Right ventricle myocardium superior (tissue), 1 donor: ENCODE results near the gene ENPP7. TPM values are rescaled to one million over a fixed set of nuclear protein-coding genes. Genes with fewer than 3 reads are reported as not detected.
A peak's percentile ranks its signal among the peaks of the same experiment; 100 is the strongest.
"Not testable (repeated sequence)": the region's sequence is repeated elsewhere in the genome, so short reads cannot be mapped to it uniquely, and the experiment has no call there.

Source experiments
- ATAC-seq: fragments of 200-7000 bp; cut with Tn5 transposase; one replicate; pipeline ENCODE4 v1.9.1; 2020; ENCODE audit warnings: mild to moderate bottlenecking; ENCODE audit not compliant: poor library complexity
- DNase-seq: peaks from one replicate; pipeline ENCODE4 v3.0.0-alpha.2; 2020
- intact Hi-C: fragments of 100-400 bp; cut with DNase I; formaldehyde crosslinking; loops from one replicate; pipeline ENCODE4 v1.11.2; 2022
- total RNA-seq: library from RNA; stranded (reverse); fragmentation: NEBNext Ultra II Directional; extraction: Animal tissue kit (Norgen Biotek cat#: 25700); gene quantifications from one replicate; pipeline ENCODE4 v1.2.1, GENCODE V29; 2021
- donor health status: DM: no; HTN: yes; CAD: no; lungs with severe emphysema.

ENPP7 gene
- total RNA-seq, 1 donor from 2014 or later, result not detected

DNA sequence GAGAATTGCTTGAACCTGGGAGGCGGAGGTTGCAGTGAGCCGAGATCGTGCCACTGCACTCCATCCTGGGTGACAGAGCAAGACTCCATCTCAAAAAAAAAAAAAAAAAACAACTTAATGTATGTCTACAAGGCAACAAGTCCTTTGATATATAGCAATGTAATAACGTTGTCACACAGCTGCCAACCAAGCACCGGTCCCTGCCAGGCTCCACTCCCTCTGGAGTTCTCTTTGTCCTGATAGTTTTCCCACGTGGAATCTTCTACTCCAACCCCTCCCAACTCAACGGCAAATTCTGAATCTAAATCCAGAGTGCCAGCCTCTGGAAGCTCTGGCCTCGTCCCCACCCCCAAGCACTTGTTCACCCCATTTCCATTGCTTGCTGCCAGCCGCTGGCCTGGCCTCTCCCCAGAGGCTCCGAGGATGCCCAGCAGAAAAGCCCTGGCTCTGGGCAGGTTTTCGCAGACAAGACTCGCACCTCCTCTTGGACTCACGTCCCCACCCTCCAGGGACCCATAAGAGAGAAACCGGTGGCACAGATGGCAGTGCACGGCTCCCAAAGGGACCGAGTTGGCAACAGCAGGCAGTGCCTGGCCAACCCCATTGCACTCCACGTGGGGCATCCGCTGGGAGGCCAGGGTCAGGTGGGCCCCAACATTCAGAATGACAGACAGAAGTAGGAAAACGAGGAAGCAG is 31.3 kb downstream of the ENPP7 start:
- peak; percentile 27 for DNase-seq
- intact Hi-C loops, result no loop called here
- no peak for ATAC-seq

DNA sequence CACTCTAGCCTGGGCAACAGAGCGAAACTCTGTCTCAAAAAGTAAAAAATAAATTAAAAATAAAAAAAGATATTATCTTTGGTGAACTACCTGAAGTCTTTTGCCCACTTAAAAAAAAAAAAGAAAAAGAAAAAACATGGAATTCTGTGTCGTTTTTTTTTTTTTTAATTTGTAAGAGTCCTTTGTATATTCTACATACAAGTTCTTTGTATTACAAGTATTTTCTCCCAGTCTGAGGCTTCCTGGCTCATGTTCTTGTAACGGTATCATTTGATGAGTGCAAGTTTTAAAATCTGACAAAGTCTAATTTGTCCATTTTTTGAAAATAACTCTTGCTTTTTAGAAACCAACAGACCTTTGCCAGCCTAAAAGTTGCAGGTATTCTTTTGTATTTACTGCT is 35.0 kb downstream of the ENPP7 start:
- intact Hi-C loops, result no loop called here
- ATAC-seq (no peak), DNase-seq (no peak)

- no peak for ATAC-seq
- intact Hi-C loops, result no loop called here
- DNase-seq, result no peak
These were observed 39.1 kb downstream of the ENPP7 start for GRCh38 chr17:79769570-79770506.

GRCh38 chr17:79771276-79771675 is 40.5 kb downstream of the ENPP7 start:
- intact Hi-C loops, result no loop called here
- ATAC-seq, result no peak
- DNase-seq, result no peak

- ATAC-seq, DNase-seq: not testable (repeated sequence)
These were observed 42.0 kb downstream of the ENPP7 start for GRCh38 chr17:79772726-79773125.

DNA sequence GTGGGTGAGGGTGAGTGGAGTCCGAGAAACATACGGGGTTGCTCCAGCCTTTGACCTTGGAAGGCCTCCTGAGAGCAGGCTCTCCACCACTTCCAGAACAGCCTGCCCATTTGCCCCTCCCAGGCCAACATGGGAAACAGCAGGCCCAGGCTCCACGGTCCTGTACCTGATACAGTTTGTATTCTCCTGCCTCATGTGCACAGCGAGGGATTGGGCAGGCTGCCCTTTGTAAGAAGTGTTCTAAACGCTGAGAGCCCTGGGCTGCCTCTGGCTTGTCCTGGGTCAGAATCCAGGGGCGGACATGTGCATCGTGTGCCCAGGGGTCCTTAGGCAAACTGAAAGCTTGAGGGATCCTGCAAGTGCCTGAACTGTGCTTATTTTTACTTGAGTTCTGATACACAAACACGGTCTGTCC is 43.8 kb downstream of the ENPP7 start:
- intact Hi-C loops, result no loop called here
- no peak for DNase-seq
- no peak for ATAC-seq

More at GRCh38 chr17:79772726-79773125, 42.0 kb downstream of the ENPP7 start:
- intact Hi-C loops, result not testable (repeated sequence)

DNA sequence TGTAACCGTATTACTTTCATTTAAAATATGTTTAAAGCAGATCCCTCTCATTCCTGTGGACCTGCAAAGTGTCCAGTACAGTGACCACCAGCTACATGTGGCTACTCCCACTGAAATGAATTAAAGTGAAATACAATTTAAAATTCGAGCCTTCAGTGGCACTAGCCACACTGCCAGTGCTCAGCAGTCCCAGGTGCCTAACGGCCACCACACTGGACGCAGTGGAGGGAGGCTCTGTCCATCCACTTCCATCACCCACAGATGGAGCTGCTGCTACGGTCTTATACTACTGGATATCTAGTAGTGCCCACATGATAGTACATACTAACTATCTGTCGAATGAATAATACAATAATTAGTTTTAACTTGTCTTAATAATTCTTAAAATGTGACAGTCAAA is 44.9 kb downstream of the ENPP7 start:
- intact Hi-C loops, result no loop called here
- no peak for ATAC-seq
- peak; percentile 11 for DNase-seq

- intact Hi-C loops, result no loop called here
- ATAC-seq (no peak), DNase-seq (no peak)
These were observed 45.8 kb downstream of the ENPP7 start for GRCh38 chr17:79776376-79777119.

DNA sequence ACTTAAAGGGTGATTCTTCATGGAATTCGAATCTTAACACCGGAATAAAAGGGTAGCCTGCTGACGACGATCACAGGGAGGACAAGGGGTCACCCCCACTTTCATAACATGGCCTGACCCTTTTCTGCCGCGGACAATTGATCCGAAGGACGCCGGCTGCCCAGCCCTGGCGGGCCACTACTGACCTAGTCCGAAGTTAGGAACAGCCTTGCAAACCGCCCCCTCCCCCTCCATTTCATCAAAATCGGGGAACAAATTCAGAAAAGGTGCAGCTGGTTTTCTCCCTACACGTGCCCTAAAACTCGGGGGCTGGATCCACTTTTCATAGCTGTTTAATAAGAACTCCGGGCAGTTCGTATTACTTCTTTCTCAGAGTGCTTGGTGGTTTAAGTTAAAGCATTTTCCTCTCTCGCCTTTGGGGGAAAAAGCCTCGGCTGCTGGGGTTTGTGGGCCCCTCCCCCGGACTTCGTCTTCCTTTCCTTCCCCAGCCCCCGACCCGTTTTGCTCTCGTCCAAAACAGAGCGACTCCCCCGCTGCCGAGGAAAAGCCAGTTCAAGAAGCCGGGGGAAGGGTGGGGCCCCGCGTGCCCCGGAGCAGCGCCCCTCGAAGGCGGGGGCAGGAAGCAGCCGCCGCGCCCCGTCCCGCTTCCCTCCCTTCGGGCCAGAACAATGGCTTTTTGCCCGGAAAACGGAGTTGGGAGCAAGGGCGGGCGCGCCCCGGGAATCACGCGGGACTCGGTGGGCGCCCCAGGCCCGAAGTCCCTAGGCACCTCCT is 46.6 kb downstream of the ENPP7 start:
- peak; percentile 76 for DNase-seq
- peak; percentile 61 for ATAC-seq
- intact Hi-C loops, result no loop called here

DNA sequence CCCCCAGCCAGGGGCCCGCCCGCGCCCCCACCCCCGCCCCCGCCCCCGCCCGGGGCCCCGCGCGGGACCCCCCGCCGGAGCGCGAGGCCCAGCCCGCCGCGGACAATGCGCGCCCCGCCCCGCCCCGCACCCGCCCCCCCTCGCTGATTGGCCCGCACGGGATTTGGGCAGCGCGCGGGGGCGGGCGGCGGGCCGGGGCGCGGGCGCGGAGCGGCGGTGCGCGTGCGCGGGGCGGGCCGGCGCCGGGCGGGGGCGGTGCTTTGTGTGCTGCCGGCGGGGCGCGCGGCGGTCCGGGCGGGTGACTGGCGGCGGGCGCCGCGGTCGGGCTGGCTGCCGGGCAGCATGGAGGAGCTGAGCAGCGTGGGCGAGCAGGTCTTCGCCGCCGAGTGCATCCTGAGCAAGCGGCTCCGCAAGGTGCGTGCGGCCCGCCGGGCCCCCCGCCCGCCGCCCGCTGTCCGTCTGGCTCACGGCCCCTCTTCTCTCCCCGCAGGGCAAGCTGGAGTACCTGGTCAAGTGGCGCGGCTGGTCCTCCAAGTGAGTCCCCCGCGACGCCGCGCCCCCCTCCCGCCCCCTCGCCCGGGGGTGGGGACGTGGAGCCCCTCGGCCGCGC is 47.3 kb downstream of the ENPP7 start, which contains the start of gene CBX2:
TSS of gene CBX2 (plus strand) at position 255 of the 610 bp plus-strand sequence. CDS start at position 343, 88 bp downstream.
- DNase-seq, result peak; percentile 85

GRCh38 chr17:79778504-79779083 is 47.9 kb downstream of the ENPP7 start:
- DNase-seq (peak; percentile 60), ATAC-seq (peak; percentile 13)
- intact Hi-C loops, result no loop called here

More for the DNA sequence above, 47.3 kb downstream of the ENPP7 start, which contains the start of gene CBX2:
- ATAC-seq, result peak; percentile 86
- intact Hi-C loops, result no loop called here

GRCh38 chr17:79779084-79779529 is 48.4 kb downstream of the ENPP7 start:
- intact Hi-C loops, result no loop called here
- peak; percentile 29 for DNase-seq
- no peak for ATAC-seq

GRCh38 chr17:79779661-79780365 is 49.1 kb downstream of the ENPP7 start:
- ATAC-seq, result no peak
- DNase-seq, result peak; percentile 7
- intact Hi-C loops, result loop anchor here (10.0 kb wide), 1 partner anchor 135 kb away; no protein-coding TSS in a partner anchor

DNA sequence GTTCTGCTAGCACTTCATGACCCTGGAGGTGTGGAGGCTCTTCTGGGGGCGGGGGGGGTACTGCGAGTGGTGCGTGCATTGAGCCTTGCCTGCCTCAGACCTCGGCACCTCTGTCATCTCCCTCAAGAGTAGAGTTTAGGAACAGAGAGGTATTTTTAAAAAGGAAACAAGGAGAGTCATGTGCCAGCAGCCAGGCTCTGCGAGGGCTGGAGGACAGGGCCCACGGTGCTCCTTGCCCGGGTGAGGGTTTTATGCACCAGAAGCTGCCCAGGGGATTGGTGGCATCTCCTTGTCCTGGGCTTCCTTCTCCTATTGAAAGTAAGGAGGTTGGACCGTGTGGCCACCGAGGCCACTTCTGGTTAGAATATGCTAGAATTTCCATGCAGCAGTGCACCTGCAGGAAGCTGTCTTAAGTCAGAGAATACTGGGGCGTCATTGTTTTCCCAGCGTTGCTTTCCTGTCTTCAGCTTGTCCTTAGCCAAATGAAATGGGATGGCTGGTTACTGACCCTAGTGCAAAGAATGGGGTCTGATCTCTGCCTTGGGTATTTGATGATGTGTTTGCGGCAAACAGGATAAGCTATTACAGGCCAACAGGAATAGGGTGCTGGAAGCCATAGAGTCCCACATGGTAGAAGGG is 50.4 kb downstream of the ENPP7 start:
- intact Hi-C loops, result loop anchor here (10.0 kb wide), 1 partner anchor 134 kb away; no protein-coding TSS in a partner anchor
- DNase-seq, result peak; percentile 25

DNA sequence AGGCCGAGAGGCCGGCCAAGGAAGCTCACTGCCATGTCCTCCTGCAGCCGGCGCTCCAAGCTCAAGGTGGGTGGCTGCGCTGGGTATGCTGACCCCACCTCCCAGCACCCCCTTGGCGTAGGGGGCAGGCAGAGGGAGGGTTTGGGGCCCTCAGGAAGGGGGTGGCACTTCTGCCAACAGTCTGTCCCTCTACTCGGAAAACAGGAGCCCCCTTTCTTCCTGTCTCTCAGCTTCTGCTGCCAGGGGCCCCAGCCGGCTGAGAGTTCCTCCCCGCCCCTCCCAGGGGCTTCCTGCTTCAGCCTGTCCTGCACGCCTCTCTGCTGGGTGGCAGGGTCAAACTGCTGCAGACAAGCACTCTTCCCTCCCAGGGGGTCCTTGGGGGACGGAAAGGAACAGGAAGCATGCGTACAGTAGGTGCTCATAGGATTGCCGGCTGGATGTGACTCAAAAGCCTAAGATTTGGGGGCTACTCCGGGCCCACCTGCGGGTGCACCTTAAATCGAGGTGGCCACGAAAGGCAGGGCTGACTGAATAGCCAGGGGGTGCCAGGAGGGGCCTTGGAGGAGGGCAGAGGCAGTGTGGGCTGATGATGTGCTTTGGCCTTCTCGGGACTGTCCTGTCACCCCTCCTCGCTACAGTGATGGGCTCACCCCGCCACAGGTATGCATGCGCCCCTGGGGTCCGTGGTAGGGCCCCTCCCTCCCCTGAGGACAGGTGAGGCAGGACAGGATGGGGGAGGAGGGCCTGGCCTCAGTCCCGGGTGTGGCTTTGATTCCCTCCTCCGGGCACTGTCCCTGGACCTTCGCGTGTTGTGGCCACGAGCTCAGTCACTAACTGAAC is 51.2 kb downstream of the ENPP7 start:
- intact Hi-C loops, result loop anchor here (10.0 kb wide), 1 partner anchor 133 kb away; no protein-coding TSS in a partner anchor
- peak; percentile 26 for DNase-seq

More for the DNA sequence above, 50.4 kb downstream of the ENPP7 start:
- no peak for ATAC-seq

More for the DNA sequence above, 51.2 kb downstream of the ENPP7 start:
- no peak for ATAC-seq
